Fibroblast of the conjunctiva (primary cell): ENCODE results near the gene DOCK2.

ENCODE experiments used
- DNase-seq: peaks from one replicate; pipeline ENCODE4 v3.0.0-alpha.2; 2010; ENCODE audit warnings: low read depth

The DOCK2 gene

GRCh38 chr5:170095646-170096045 lies 458.6 kb downstream of the DOCK2 start:
- DNase-seq: no peak

GRCh38 chr5:170097934-170098333 lies 460.9 kb downstream of the DOCK2 start:
- DNase-seq: no peak

- DNase-seq: peak; percentile 71
Measured at GRCh38 chr5:170100066-170100943, 463.2 kb downstream of the DOCK2 start.

GRCh38 chr5:170103447-170103846 lies 466.4 kb downstream of the DOCK2 start:
- no peak for DNase-seq

- DNase-seq: no peak
Measured at GRCh38 chr5:170104299-170104698, 467.2 kb downstream of the DOCK2 start.

- no peak for DNase-seq
Measured at GRCh38 chr5:170104710-170105109, 467.6 kb downstream of the DOCK2 start.

- DNase-seq: no peak
Measured at GRCh38 chr5:170105642-170106611, 468.9 kb downstream of the DOCK2 start, which contains the start of gene FOXI1. Gene FOXI1 (plus strand): TSS chr5:170105897. CDS start chr5:170105958, 61 bp downstream.

GRCh38 chr5:170107674-170108073 lies 470.6 kb downstream of the DOCK2 start:
- DNase-seq: no peak

- DNase-seq: no peak
Measured at GRCh38 chr5:170108266-170108785, 471.3 kb downstream of the DOCK2 start.

GRCh38 chr5:170109059-170110031 lies 472.3 kb downstream of the DOCK2 start:
- no peak for DNase-seq

GRCh38 chr5:170110403-170111087 lies 473.5 kb downstream of the DOCK2 start:
- DNase-seq: no peak

- no peak for DNase-seq
Measured at GRCh38 chr5:170111088-170111785, 474.2 kb downstream of the DOCK2 start.

GRCh38 chr5:170112876-170113521 lies 475.9 kb downstream of the DOCK2 start:
- DNase-seq: no peak

GRCh38 chr5:170113522-170113900 lies 476.4 kb downstream of the DOCK2 start:
- no peak for DNase-seq

- DNase-seq: no peak
Measured at GRCh38 chr5:170114271-170114670, 477.2 kb downstream of the DOCK2 start.

GRCh38 chr5:170115925-170116324 lies 478.9 kb downstream of the DOCK2 start:
- DNase-seq: no peak

- DNase-seq: no peak
Measured at GRCh38 chr5:170117736-170118135, 480.7 kb downstream of the DOCK2 start.

GRCh38 chr5:170120576-170120975 lies 483.5 kb downstream of the DOCK2 start:
- peak; percentile 81 for DNase-seq

- peak; percentile 28 for DNase-seq
Measured at GRCh38 chr5:170121321-170121720, 484.2 kb downstream of the DOCK2 start.
